Loucy (cell line): ENCODE measurements around the gene RELCH.

ENCODE experiments used
- EZH2phosphoT487 ChIP-seq: fragments of 200-600 bp; IDR thresholded peaks from 2 replicates; pipeline ENCODE4 v1.6.1; 2018; ENCODE audit warnings: antibody characterized with exemption, mild to moderate bottlenecking, moderate library complexity, borderline replicate concordance
- TF ChIP-seq, protein P1 (sequence below): fragments of 200-600 bp; sonication (generic); conservative IDR thresholded peaks from 2 replicates; pipeline ENCODE4 v1.5.1; 2014; ENCODE audit warnings: mild to moderate bottlenecking, antibody characterized with exemption, low read length

DNA sequence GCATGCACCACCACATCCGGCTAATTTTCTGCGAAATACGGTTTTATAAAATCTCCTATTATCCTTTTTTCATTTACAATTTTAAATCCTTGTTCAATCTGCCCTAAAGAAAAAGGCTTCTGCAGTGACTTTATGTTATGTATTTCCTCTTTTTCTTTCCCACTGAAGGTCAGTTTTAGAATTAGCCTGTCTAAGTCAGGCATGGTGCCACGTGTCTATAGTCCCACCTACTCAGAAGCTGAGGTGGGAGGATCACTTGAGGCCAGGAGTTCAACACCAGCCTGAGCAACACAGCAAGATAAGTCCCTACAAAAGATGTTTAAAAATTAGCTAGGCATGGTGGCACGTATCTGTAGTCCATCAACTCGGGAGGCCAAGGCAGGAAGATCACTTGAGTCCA is 98.2 kb downstream of the RELCH start:
- TF ChIP-seq, protein P1, sequence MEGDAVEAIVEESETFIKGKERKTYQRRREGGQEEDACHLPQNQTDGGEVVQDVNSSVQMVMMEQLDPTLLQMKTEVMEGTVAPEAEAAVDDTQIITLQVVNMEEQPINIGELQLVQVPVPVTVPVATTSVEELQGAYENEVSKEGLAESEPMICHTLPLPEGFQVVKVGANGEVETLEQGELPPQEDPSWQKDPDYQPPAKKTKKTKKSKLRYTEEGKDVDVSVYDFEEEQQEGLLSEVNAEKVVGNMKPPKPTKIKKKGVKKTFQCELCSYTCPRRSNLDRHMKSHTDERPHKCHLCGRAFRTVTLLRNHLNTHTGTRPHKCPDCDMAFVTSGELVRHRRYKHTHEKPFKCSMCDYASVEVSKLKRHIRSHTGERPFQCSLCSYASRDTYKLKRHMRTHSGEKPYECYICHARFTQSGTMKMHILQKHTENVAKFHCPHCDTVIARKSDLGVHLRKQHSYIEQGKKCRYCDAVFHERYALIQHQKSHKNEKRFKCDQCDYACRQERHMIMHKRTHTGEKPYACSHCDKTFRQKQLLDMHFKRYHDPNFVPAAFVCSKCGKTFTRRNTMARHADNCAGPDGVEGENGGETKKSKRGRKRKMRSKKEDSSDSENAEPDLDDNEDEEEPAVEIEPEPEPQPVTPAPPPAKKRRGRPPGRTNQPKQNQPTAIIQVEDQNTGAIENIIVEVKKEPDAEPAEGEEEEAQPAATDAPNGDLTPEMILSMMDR: no peak
- TF ChIP-seq EZH2phosphoT487: no peak
